K562 (cell line): ENCODE results near the gene EXOC3.

Experiments used
- BRCA1 ChIP-seq, 2 experiments: fragments of 450-650 bp in 1 of 2; sonication (generic) in 1 of 2; formaldehyde crosslinking in 1 of 2; IDR thresholded peaks; 2 replicates each; pipeline versions ENCODE4 v1.5.0 to v1.6.1; 2017 to 2020; ENCODE audit warnings: mild to moderate bottlenecking in 1 of 2, missing genetic modification reagents in 1 of 2
- CTCF ChIP-seq, 3 experiments: IDR thresholded peaks in 2 of 3; conservative IDR thresholded peaks in 1 of 3; 2 replicates each; pipeline ENCODE4 v1.5.1; 2011 to 2012; ENCODE audit warnings: low read length in 3 of 3, mild to moderate bottlenecking in 3 of 3, control low read depth in 2 of 3, improper control_type of control experiment in 1 of 3, inconsistent platforms in 1 of 3, low read depth in 1 of 3, mixed read lengths in 1 of 3, moderate library complexity in 1 of 3; ENCODE audit not compliant: insufficient read depth in 2 of 3
- ERF ChIP-seq: fragments of 450-650 bp; formaldehyde crosslinking; IDR thresholded peaks from 2 replicates; pipeline ENCODE4 v1.4.0; 2020; ENCODE audit warnings: mild to moderate bottlenecking, mixed read lengths
- FOXJ3 ChIP-seq: sonication (generic); formaldehyde crosslinking; IDR thresholded peaks from 2 replicates; pipeline ENCODE4 v1.4.0; 2020; ENCODE audit warnings: mild to moderate bottlenecking, missing genetic modification reagents
- HDAC8 ChIP-seq: fragments of 450-650 bp; IDR thresholded peaks from 2 replicates; pipeline ENCODE4 v1.6.1; 2016; ENCODE audit warnings: mild to moderate bottlenecking, missing genetic modification characterization, moderate library complexity, missing compliant biosample characterization
- KAT7 ChIP-seq: sonication (generic); formaldehyde crosslinking; IDR thresholded peaks from 2 replicates; pipeline ENCODE4 v1.8.0; 2022; ENCODE audit warnings: missing genetic modification reagents, mild to moderate bottlenecking, borderline replicate concordance
- PBX2 ChIP-seq, 2 experiments: IDR thresholded peaks in 1 of 2; conservative IDR thresholded peaks in 1 of 2; 2 replicates each; pipeline ENCODE4 v1.6.1; 2016; ENCODE audit warnings: low read depth in 2 of 2, mild to moderate bottlenecking in 1 of 2, missing compliant biosample characterization in 1 of 2, missing genetic modification characterization in 1 of 2, moderate library complexity in 1 of 2
- POLR2A ChIP-seq: fragments of 450-650 bp; conservative IDR thresholded peaks from 2 replicates; pipeline ENCODE4 v1.6.1; 2016
- RAD21 ChIP-seq, 2 experiments: fragments of 250-450 bp in 1 of 2; fragments of 450-650 bp in 1 of 2; sonication (Bioruptor Pico) in 1 of 2; formaldehyde crosslinking in 1 of 2; IDR thresholded peaks in 1 of 2; conservative IDR thresholded peaks in 1 of 2; 2 replicates each; pipeline versions ENCODE4 v1.4.0 to v1.8.0; 2020 to 2022; ENCODE audit warnings: mild to moderate bottlenecking in 2 of 2, moderate library complexity in 1 of 2
- TEAD2 ChIP-seq: fragments of 450-650 bp; IDR thresholded peaks from 2 replicates; pipeline ENCODE4 v1.6.1; 2016; ENCODE audit warnings: missing genetic modification characterization, control low read depth, missing compliant biosample characterization
- ZNF431 ChIP-seq: sonication (generic); formaldehyde crosslinking; IDR thresholded peaks from 2 replicates; pipeline ENCODE4 v1.8.0; 2022; ENCODE audit warnings: mild to moderate bottlenecking, missing genetic modification reagents

- TF ChIP-seq TEAD2 (no peak), ZNF431 (CRISPR knock-in tag) (no peak), CTCF (IDR thresholded peaks at IDR 0.05 in 2 of 3, conservative IDR thresholded peaks at IDR 0.05 in 1 of 3; ENCODE audit: insufficient read depth in 2 of 3, low read depth in 1 of 3, low read length in 3 of 3) (no peak), FOXJ3 (no peak), PBX2 (CRISPR knock-in tag; IDR thresholded peaks at IDR 0.05; ENCODE audit: low read depth) (no peak), PBX2 (tag; conservative IDR thresholded peaks at IDR 0.05; ENCODE audit: low read depth) (no peak), POLR2A (no peak), BRCA1 (IDR thresholded peaks at IDR 0.05) (no peak), BRCA1 (CRISPR knock-in tag; IDR thresholded peaks at IDR 0.05) (no peak), ERF (CRISPR knock-in tag) (no peak), HDAC8 (tag) (no peak), KAT7 (CRISPR knock-in tag) (no peak), RAD21 (CRISPR knock-in tag; conservative IDR thresholded peaks at IDR 0.05 in 1 of 2, IDR thresholded peaks at IDR 0.05 in 1 of 2) (no peak)
Observed at GRCh38 chr5:423233-423565, 19.8 kb upstream of the EXOC3 start.
